ENCODE measurements around the gene TREML4.
A peak's percentile ranks its signal among the peaks of the same experiment; 100 is the strongest.

TREML4 gene

DNA sequence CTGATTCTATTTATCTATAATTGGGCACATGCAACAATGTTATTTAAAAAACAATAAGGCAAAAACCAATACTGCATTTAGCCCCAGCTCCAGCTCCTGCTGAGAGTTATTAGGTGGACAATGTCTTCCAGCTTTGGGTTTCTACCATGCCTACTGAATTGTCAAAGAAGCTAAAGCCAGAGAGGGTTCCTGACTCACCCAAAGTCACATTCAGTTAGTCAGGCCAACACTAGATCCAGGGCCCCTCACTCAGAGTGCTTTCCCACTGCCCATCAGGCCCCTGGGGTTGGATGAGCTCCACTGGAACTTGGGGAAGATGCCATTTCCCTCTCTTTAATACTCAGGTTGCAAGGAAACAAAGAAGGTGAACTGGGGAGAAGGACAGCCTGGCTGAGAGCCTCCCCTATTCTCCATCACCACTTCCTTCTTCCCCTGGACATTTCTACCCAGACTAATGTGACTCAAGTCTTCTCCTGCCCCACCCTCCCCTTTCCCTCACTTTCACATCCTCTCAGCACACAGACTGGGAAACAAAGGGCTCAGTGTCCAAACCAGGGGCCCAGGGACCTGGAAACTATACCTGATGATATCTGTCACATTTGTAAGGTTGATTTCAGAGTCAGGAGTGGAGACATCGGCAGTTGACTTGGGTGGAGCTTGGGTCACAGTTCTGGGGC, 52.4 kb downstream of the TREML4 start:
- TF ChIP-seq, protein P1, sequence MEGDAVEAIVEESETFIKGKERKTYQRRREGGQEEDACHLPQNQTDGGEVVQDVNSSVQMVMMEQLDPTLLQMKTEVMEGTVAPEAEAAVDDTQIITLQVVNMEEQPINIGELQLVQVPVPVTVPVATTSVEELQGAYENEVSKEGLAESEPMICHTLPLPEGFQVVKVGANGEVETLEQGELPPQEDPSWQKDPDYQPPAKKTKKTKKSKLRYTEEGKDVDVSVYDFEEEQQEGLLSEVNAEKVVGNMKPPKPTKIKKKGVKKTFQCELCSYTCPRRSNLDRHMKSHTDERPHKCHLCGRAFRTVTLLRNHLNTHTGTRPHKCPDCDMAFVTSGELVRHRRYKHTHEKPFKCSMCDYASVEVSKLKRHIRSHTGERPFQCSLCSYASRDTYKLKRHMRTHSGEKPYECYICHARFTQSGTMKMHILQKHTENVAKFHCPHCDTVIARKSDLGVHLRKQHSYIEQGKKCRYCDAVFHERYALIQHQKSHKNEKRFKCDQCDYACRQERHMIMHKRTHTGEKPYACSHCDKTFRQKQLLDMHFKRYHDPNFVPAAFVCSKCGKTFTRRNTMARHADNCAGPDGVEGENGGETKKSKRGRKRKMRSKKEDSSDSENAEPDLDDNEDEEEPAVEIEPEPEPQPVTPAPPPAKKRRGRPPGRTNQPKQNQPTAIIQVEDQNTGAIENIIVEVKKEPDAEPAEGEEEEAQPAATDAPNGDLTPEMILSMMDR (IDR thresholded peaks at IDR 0.05; ENCODE audit: low read depth, low read length): no peak
- no peak for DNase-seq (ENCODE audit: low read depth in 2 of 2)
- H3K4me3 ChIP-seq (replicated peaks in 1 of 2; ENCODE audit: low read depth in 2 of 2, low read length in 2 of 2): no peak overlapping the region

DNA sequence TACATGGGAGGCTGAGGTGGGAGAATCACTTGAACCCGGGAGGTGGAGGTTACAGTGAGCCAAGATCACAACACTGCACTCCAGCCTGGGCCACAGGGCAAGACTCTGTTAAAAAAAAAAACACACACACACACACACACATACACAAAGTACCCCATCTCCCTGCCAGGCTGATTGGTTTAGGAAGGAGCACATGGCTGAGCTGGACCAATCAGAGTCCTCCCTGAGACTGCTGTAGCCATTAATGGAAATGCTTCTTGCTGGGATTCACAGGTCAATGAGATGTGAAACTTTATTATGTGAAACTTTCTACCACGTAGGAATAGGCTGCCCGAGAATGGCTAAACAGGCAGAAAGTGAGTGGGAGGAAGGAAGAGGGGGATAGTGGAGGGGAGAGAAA, 55.5 kb downstream of the TREML4 start:
- TF ChIP-seq, protein P1 (IDR thresholded peaks at IDR 0.05; ENCODE audit: low read depth, low read length): no peak
- H3K4me3 ChIP-seq (replicated peaks in 1 of 2; ENCODE audit: low read depth in 2 of 2, low read length in 2 of 2): no peak overlapping the region
- no peak for DNase-seq (ENCODE audit: low read depth in 2 of 2)

DNA sequence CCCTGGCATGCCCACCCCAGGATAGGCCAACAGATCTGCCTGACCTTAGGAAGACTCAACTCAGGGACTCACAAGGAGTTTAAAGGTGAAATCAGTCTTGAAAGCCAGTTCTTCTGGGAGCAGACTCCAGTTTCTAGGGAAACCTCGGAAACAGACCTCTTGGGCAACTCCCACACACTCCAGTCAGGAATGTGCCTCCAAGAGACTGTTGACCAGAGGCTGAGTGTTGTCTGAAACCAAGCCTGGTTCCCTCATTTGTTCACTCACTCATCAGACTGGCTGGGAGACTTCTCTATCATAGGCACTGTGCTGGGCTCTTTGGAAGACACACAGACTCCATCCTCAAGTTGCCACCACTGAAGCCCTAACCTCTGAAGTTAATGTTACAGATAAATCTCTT, 56.6 kb downstream of the TREML4 start:
- TF ChIP-seq, protein P1 (IDR thresholded peaks at IDR 0.05; ENCODE audit: low read depth, low read length): no peak
- DNase-seq (ENCODE audit: low read depth in 2 of 2): peak; percentile 70 to 77
- no peak overlapping the region for H3K4me3 ChIP-seq (replicated peaks in 1 of 2; ENCODE audit: low read depth in 2 of 2, low read length in 2 of 2)

DNA sequence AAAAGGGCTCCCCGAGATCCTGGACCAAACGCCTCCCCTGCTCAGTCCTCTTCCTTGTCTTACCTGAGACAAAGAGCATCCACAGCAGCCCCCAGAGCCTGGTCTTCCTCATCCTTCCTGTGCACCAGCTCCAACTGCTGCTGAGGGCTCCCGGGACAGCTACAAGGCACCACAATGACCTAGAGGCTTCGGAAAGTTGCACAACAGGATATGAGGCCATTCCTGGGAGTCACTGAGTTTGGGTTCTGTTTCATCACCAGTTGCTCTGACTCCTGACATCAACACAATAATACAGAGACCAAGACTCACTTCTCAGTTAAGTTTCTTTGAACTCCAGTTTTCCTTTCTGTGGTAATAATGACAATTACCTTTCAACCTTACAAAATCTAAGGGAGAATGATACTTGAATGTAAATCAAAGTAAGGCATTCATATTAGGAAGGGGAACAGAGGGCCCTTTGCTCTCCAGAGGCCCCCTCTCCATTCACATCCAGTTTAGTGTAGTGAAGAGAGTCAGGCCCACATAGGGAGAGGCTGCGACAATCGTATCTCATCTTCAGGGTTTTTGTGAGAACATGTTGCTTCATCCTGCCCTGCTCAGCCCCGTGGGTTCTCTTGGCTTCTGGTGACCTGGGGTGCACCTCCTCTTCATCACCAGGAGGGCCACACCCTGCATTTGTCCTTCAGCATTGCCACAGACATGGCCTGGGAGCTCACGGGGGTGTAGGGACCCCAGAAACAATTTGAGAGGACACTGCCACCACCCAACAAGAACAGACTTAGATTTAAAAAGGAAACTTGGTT, 58.6 kb downstream of the TREML4 start, which contains the start of gene TREM1:
Gene TREM1 (minus strand): TSS at position 139 of the 803 bp plus-strand sequence. CDS start 27 bp downstream, at position 112.
- H3K4me3 ChIP-seq (replicated peaks in 1 of 2; ENCODE audit: low read depth in 2 of 2, low read length in 2 of 2): no peak within 1 kb of the TSS
- TF ChIP-seq, protein P1 (IDR thresholded peaks at IDR 0.05; ENCODE audit: low read depth, low read length): no peak
- DNase-seq (ENCODE audit: low read depth in 2 of 2): peak; percentile 84 to 96

DNA sequence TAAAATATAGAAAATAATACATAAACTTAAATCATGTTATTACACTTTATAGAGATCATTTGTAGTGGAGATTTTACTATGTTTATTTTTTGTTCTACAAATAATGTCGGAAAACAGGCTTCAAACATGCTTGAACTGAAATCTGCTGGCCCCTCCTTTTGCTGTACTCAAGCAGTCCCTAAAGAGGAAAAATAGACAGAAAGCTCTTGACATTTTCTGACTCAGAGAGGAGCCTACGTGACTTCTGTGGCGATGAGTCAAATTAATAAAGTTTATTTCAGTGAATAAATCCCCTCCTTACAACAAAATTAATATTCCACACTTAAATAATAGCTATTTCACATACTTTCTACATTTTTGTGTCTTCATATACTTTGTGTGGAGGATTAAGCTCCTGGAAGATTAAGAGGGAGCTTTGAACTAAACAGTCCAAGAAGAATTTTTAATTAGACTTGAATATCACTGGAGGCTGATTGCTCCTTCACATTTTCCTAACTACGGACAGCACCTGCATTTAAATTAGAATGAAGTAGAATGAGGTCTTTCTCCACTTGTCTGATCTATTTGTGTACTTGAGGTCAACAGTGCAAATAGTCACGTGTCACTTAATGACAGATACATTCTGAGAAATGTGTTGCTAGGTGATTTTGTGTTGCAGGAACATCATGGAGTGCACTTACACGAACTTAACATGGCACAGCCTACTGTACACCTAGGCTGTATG, 60.0 kb downstream of the TREML4 start:
- TF ChIP-seq, protein P1 (IDR thresholded peaks at IDR 0.05; ENCODE audit: low read depth, low read length): no peak
- H3K4me3 ChIP-seq (replicated peaks in 1 of 2; ENCODE audit: low read depth in 2 of 2, low read length in 2 of 2): no peak overlapping the region
- peak; percentile 20 to 74 for DNase-seq (ENCODE audit: low read depth in 2 of 2)
